Measurements from ENCODE around the gene KLHL18.
A peak's percentile ranks its signal among the peaks of the same experiment; 100 is the strongest.
"Not testable (repeated sequence)": the region's sequence is repeated elsewhere in the genome, so short reads cannot be mapped to it uniquely, and the experiment has no call there.

KLHL18 gene

GRCh38 chr3:47280519-47280918 is 2.2 kb upstream of the KLHL18 start:
- Histone ChIP-seq H3K27me3 (ENCODE audit: low read depth, low read length) (no peaks in the 10 kb centered on the region), H3K27ac (ENCODE audit: low read length) (no peak overlapping the region), H3K36me3 (ENCODE audit: control insufficient read depth in 1 of 2, insufficient read depth in 2 of 2, low read length in 2 of 2) (peaks cover 4 to 7% of the 10 kb centered on the region in 2 donors), H3K4me1 (ENCODE audit: control insufficient read depth in 1 of 2, insufficient read depth in 2 of 2, low read length in 2 of 2) (peaks cover 0 to 19% of the 10 kb centered on the region in 2 donors), H3K9me3 (ENCODE audit: control insufficient read depth in 1 of 2, low read length in 2 of 2) (no peaks in the 10 kb centered on the region), H3K4me3 (ENCODE audit: low read depth in 1 of 2, low read length in 2 of 2) (no peak overlapping the region)

GRCh38 chr3:47283193-47283537 is 421 bp downstream of the KLHL18 start:
- H3K9me3 ChIP-seq (ENCODE audit: control insufficient read depth in 1 of 2, low read length in 2 of 2), result no peaks in the 10 kb centered on the region
- H3K4me1 ChIP-seq (ENCODE audit: control insufficient read depth in 1 of 2, insufficient read depth in 2 of 2, low read length in 2 of 2), result peaks cover 0 to 19% of the 10 kb centered on the region in 2 donors
- peak overlapping the region; percentile 90 for H3K4me3 ChIP-seq (ENCODE audit: low read depth in 1 of 2, low read length in 2 of 2)
- H3K36me3 ChIP-seq (ENCODE audit: control insufficient read depth in 1 of 2, insufficient read depth in 2 of 2, low read length in 2 of 2), result peaks cover 2 to 3% of the 10 kb centered on the region in 2 donors
- no peaks in the 10 kb centered on the region for H3K27me3 ChIP-seq (ENCODE audit: low read depth, low read length)
- H3K27ac ChIP-seq (ENCODE audit: low read length), result peak overlapping the region; percentile 96

GRCh38 chr3:47283591-47284364 is 1.0 kb downstream of the KLHL18 start:
- Histone ChIP-seq H3K9me3 (ENCODE audit: control insufficient read depth in 1 of 2, low read length in 2 of 2) (no peaks in the 10 kb centered on the region), H3K4me1 (ENCODE audit: control insufficient read depth in 1 of 2, insufficient read depth in 2 of 2, low read length in 2 of 2) (peaks cover 0 to 19% of the 10 kb centered on the region in 2 donors), H3K27me3 (ENCODE audit: low read depth, low read length) (no peaks in the 10 kb centered on the region), H3K27ac (ENCODE audit: low read length) (peak overlapping the region; percentile 96), H3K36me3 (ENCODE audit: control insufficient read depth in 1 of 2, insufficient read depth in 2 of 2, low read length in 2 of 2) (peaks cover 3% of the 10 kb centered on the region in 2 donors), H3K4me3 (ENCODE audit: low read depth in 1 of 2, low read length in 2 of 2) (peak overlapping the region; percentile 90)

GRCh38 chr3:47288966-47289910 is 6.5 kb downstream of the KLHL18 start:
- H3K4me3 ChIP-seq (ENCODE audit: low read depth in 1 of 2, low read length in 2 of 2), result no peak overlapping the region
- H3K9me3 ChIP-seq (ENCODE audit: control insufficient read depth in 1 of 2, low read length in 2 of 2), result no peaks in the 10 kb centered on the region
- peaks cover 9 to 14% of the 10 kb centered on the region in 2 donors for H3K36me3 ChIP-seq (ENCODE audit: control insufficient read depth in 1 of 2, insufficient read depth in 2 of 2, low read length in 2 of 2)
- no peaks in the 10 kb centered on the region for H3K27me3 ChIP-seq (ENCODE audit: low read depth, low read length)
- H3K27ac ChIP-seq (ENCODE audit: low read length), result no peak overlapping the region
- peaks cover 0 to 14% of the 10 kb centered on the region in 2 donors for H3K4me1 ChIP-seq (ENCODE audit: control insufficient read depth in 1 of 2, insufficient read depth in 2 of 2, low read length in 2 of 2)

GRCh38 chr3:47291158-47291753 is 8.5 kb downstream of the KLHL18 start:
- Histone ChIP-seq H3K27me3 (ENCODE audit: low read depth, low read length) (no peaks in the 10 kb centered on the region), H3K4me3 (ENCODE audit: low read depth in 1 of 2, low read length in 2 of 2) (no peak overlapping the region), H3K9me3 (ENCODE audit: control insufficient read depth in 1 of 2, low read length in 2 of 2) (no peaks in the 10 kb centered on the region), H3K27ac (ENCODE audit: low read length) (no peak overlapping the region), H3K36me3 (ENCODE audit: control insufficient read depth in 1 of 2, insufficient read depth in 2 of 2, low read length in 2 of 2) (peaks cover 14% of the 10 kb centered on the region in 2 donors), H3K4me1 (ENCODE audit: control insufficient read depth in 1 of 2, insufficient read depth in 2 of 2, low read length in 2 of 2) (peaks cover 0 to 5% of the 10 kb centered on the region in 2 donors)

GRCh38 chr3:47291754-47292420 is 9.1 kb downstream of the KLHL18 start:
- Histone ChIP-seq H3K4me1 (ENCODE audit: control insufficient read depth in 1 of 2, insufficient read depth in 2 of 2, low read length in 2 of 2) (peaks cover 0 to 11% of the 10 kb centered on the region in 2 donors), H3K36me3 (ENCODE audit: control insufficient read depth in 1 of 2, insufficient read depth in 2 of 2, low read length in 2 of 2) (peaks cover 14% of the 10 kb centered on the region in 2 donors)
- not testable (repeated sequence) for H3K4me3 ChIP-seq (ENCODE audit: low read depth in 1 of 2, low read length in 2 of 2); H3K9me3 ChIP-seq (ENCODE audit: control insufficient read depth in 1 of 2, low read length in 2 of 2); H3K27ac ChIP-seq (ENCODE audit: low read length); H3K27me3 ChIP-seq (ENCODE audit: low read depth, low read length)

GRCh38 chr3:47293822-47294221 is 11.1 kb downstream of the KLHL18 start:
- H3K36me3 ChIP-seq (ENCODE audit: control insufficient read depth in 1 of 2, insufficient read depth in 2 of 2, low read length in 2 of 2), result peaks cover 14 to 15% of the 10 kb centered on the region in 2 donors
- H3K27me3 ChIP-seq (ENCODE audit: low read depth, low read length), result no peaks in the 10 kb centered on the region
- no peak overlapping the region for H3K27ac ChIP-seq (ENCODE audit: low read length)
- H3K4me1 ChIP-seq (ENCODE audit: control insufficient read depth in 1 of 2, insufficient read depth in 2 of 2, low read length in 2 of 2), result peaks cover 0 to 18% of the 10 kb centered on the region in 2 donors
- H3K9me3 ChIP-seq (ENCODE audit: control insufficient read depth in 1 of 2, low read length in 2 of 2), result no peaks in the 10 kb centered on the region
- no peak overlapping the region for H3K4me3 ChIP-seq (ENCODE audit: low read depth in 1 of 2, low read length in 2 of 2)

GRCh38 chr3:47294392-47294791 is 11.6 kb downstream of the KLHL18 start:
- Histone ChIP-seq H3K27ac (ENCODE audit: low read length) (no peak overlapping the region), H3K9me3 (ENCODE audit: control insufficient read depth in 1 of 2, low read length in 2 of 2) (no peaks in the 10 kb centered on the region), H3K36me3 (ENCODE audit: control insufficient read depth in 1 of 2, insufficient read depth in 2 of 2, low read length in 2 of 2) (peaks cover 9 to 13% of the 10 kb centered on the region in 2 donors), H3K4me1 (ENCODE audit: control insufficient read depth in 1 of 2, insufficient read depth in 2 of 2, low read length in 2 of 2) (peaks cover 0 to 14% of the 10 kb centered on the region in 2 donors), H3K4me3 (ENCODE audit: low read depth in 1 of 2, low read length in 2 of 2) (no peak overlapping the region), H3K27me3 (ENCODE audit: low read depth, low read length) (no peaks in the 10 kb centered on the region)

- no peak overlapping the region for H3K27ac ChIP-seq (ENCODE audit: low read length)
- H3K36me3 ChIP-seq (ENCODE audit: control insufficient read depth in 1 of 2, insufficient read depth in 2 of 2, low read length in 2 of 2), result peaks cover 8 to 10% of the 10 kb centered on the region in 2 donors
- H3K4me1 ChIP-seq (ENCODE audit: control insufficient read depth in 1 of 2, insufficient read depth in 2 of 2, low read length in 2 of 2), result peaks cover 0 to 14% of the 10 kb centered on the region in 2 donors
- no peak overlapping the region for H3K4me3 ChIP-seq (ENCODE audit: low read depth in 1 of 2, low read length in 2 of 2)
- H3K9me3 ChIP-seq (ENCODE audit: control insufficient read depth in 1 of 2, low read length in 2 of 2), result no peaks in the 10 kb centered on the region
- no peaks in the 10 kb centered on the region for H3K27me3 ChIP-seq (ENCODE audit: low read depth, low read length)
These were observed 12.6 kb downstream of the KLHL18 start for GRCh38 chr3:47295322-47295721.

- Histone ChIP-seq H3K9me3 (ENCODE audit: control insufficient read depth in 1 of 2, low read length in 2 of 2) (no peaks in the 10 kb centered on the region), H3K27me3 (ENCODE audit: low read depth, low read length) (no peaks in the 10 kb centered on the region), H3K36me3 (ENCODE audit: control insufficient read depth in 1 of 2, insufficient read depth in 2 of 2, low read length in 2 of 2) (peaks cover 2 to 10% of the 10 kb centered on the region in 2 donors), H3K4me3 (ENCODE audit: low read depth in 1 of 2, low read length in 2 of 2) (no peak overlapping the region), H3K27ac (ENCODE audit: low read length) (no peak overlapping the region), H3K4me1 (ENCODE audit: control insufficient read depth in 1 of 2, insufficient read depth in 2 of 2, low read length in 2 of 2) (peaks cover 0 to 14% of the 10 kb centered on the region in 2 donors)
These were observed 13.2 kb downstream of the KLHL18 start for GRCh38 chr3:47295976-47296375.

All from muscle layer of duodenum (tissue), 2 donors.